ENCODE results near the gene ST3GAL6. TPM values are rescaled to one million over a fixed set of nuclear protein-coding genes. Genes with fewer than 3 reads are reported as not detected.

ST3GAL6 gene
- total and polyA plus RNA-seq, 5 donors from 2014 or later: 0.37 to 0.89 TPM; not detected in 3

- Histone ChIP-seq H3K27me3 (ENCODE audit: control insufficient read depth, insufficient read depth, low read length) (peaks cover 7% of the 10 kb centered on the region), H3K4me3 (ENCODE audit: low read depth, low read length) (no peak overlapping the region), H3K27ac (ENCODE audit: insufficient read depth, low read length, poor library complexity, severe bottlenecking) (no peak overlapping the region), H3K9me3 (ENCODE audit: control insufficient read depth in 2 of 2, low read length in 2 of 2) (no peaks in the 10 kb centered on the region), H3K4me1 (ENCODE audit: control insufficient read depth, insufficient read depth, low read length, poor library complexity, severe bottlenecking) (no peaks in the 10 kb centered on the region), H3K36me3 (ENCODE audit: control insufficient read depth, insufficient read depth, low read length) (no peaks in the 10 kb centered on the region)
- no peaks in the 10 kb centered on the region for H3K36me3 Mint-ChIP-seq
- peaks cover 0 to 2% (median 0%) of the 10 kb centered on the region in 7 donors for H3K9me3 Mint-ChIP-seq
- H3K4me1 Mint-ChIP-seq: no peaks in the 10 kb centered on the region
- no peak overlapping the region for H3K4me3 Mint-ChIP-seq
- peaks cover 26% of the 10 kb centered on the region for H3K27me3 Mint-ChIP-seq
- no peak for DNase-seq
- ATAC-seq (ENCODE audit: low read depth in 2 of 2): no peak
- H3K27ac Mint-ChIP-seq: no peak overlapping the region
Measured at GRCh38 chr3:98741121-98741716, 21.9 kb upstream of the ST3GAL6 start.

GRCh38 chr3:98743071-98743470 is 20.1 kb upstream of the ST3GAL6 start:
- no peaks in the 10 kb centered on the region for H3K4me1 ChIP-seq (ENCODE audit: control insufficient read depth, insufficient read depth, low read length, poor library complexity, severe bottlenecking)
- no peak overlapping the region for H3K27ac Mint-ChIP-seq
- no peaks in the 10 kb centered on the region for H3K36me3 ChIP-seq (ENCODE audit: control insufficient read depth, insufficient read depth, low read length)
- peaks cover 7% of the 10 kb centered on the region for H3K27me3 ChIP-seq (ENCODE audit: control insufficient read depth, insufficient read depth, low read length)
- H3K36me3 Mint-ChIP-seq: no peaks in the 10 kb centered on the region
- ATAC-seq (ENCODE audit: low read depth in 2 of 2) (no peak), DNase-seq (no peak)
- H3K9me3 ChIP-seq (ENCODE audit: control insufficient read depth in 2 of 2, low read length in 2 of 2): no peaks in the 10 kb centered on the region
- peaks cover 0 to 2% (median 0%) of the 10 kb centered on the region in 7 donors for H3K9me3 Mint-ChIP-seq
- no peaks in the 10 kb centered on the region for H3K4me1 Mint-ChIP-seq
- no peak overlapping the region for H3K27ac ChIP-seq (ENCODE audit: insufficient read depth, low read length, poor library complexity, severe bottlenecking)
- H3K4me3 ChIP-seq (ENCODE audit: low read depth, low read length): no peak overlapping the region
- peaks cover 22% of the 10 kb centered on the region for H3K27me3 Mint-ChIP-seq
- no peak overlapping the region for H3K4me3 Mint-ChIP-seq

GRCh38 chr3:98744283-98744682 is 18.9 kb upstream of the ST3GAL6 start:
- Histone ChIP-seq H3K27ac (ENCODE audit: insufficient read depth, low read length, poor library complexity, severe bottlenecking) (no peak overlapping the region), H3K27me3 (ENCODE audit: control insufficient read depth, insufficient read depth, low read length) (peaks cover 7% of the 10 kb centered on the region), H3K9me3 (ENCODE audit: control insufficient read depth in 2 of 2, low read length in 2 of 2) (no peaks in the 10 kb centered on the region), H3K36me3 (ENCODE audit: control insufficient read depth, insufficient read depth, low read length) (no peaks in the 10 kb centered on the region), H3K4me3 (ENCODE audit: low read depth, low read length) (no peak overlapping the region), H3K4me1 (ENCODE audit: control insufficient read depth, insufficient read depth, low read length, poor library complexity, severe bottlenecking) (no peaks in the 10 kb centered on the region)
- Mint-ChIP-seq H3K27me3 (peaks cover 16% of the 10 kb centered on the region), H3K9me3 (peaks cover 0 to 2% (median 0%) of the 10 kb centered on the region in 7 donors), H3K36me3 (no peaks in the 10 kb centered on the region), H3K4me1 (no peaks in the 10 kb centered on the region), H3K4me3 (no peak overlapping the region), H3K27ac (peak overlapping the region in 1 of 3 donors; percentile 45)
- ATAC-seq (ENCODE audit: low read depth in 2 of 2): no peak
- DNase-seq: no peak

- Mint-ChIP-seq H3K27me3 (peaks cover 12% of the 10 kb centered on the region), H3K4me3 (no peak overlapping the region)
- no peak overlapping the region for H3K27ac ChIP-seq (ENCODE audit: insufficient read depth, low read length, poor library complexity, severe bottlenecking)
Measured at GRCh38 chr3:98745718-98746117, 17.4 kb upstream of the ST3GAL6 start.

GRCh38 chr3:98746122-98746521 is 17.0 kb upstream of the ST3GAL6 start:
- H3K4me3 ChIP-seq (ENCODE audit: low read depth, low read length): no peak overlapping the region
- Mint-ChIP-seq H3K27me3 (peaks cover 12% of the 10 kb centered on the region), H3K9me3 (peaks cover 0 to 2% (median 0%) of the 10 kb centered on the region in 7 donors), H3K27ac (no peak overlapping the region), H3K4me3 (no peak overlapping the region), H3K4me1 (no peaks in the 10 kb centered on the region), H3K36me3 (no peaks in the 10 kb centered on the region)
- H3K27me3 ChIP-seq (ENCODE audit: control insufficient read depth, insufficient read depth, low read length): peaks cover 9% of the 10 kb centered on the region
- H3K36me3 ChIP-seq (ENCODE audit: control insufficient read depth, insufficient read depth, low read length): no peaks in the 10 kb centered on the region
- ATAC-seq (ENCODE audit: low read depth in 2 of 2): no peak
- H3K4me1 ChIP-seq (ENCODE audit: control insufficient read depth, insufficient read depth, low read length, poor library complexity, severe bottlenecking): no peaks in the 10 kb centered on the region
- DNase-seq: no peak
- no peaks in the 10 kb centered on the region for H3K9me3 ChIP-seq (ENCODE audit: control insufficient read depth in 2 of 2, low read length in 2 of 2)
- no peak overlapping the region for H3K27ac ChIP-seq (ENCODE audit: insufficient read depth, low read length, poor library complexity, severe bottlenecking)

More at GRCh38 chr3:98745718-98746117, 17.4 kb upstream of the ST3GAL6 start:
- H3K9me3 ChIP-seq (ENCODE audit: control insufficient read depth in 2 of 2, low read length in 2 of 2): no peaks in the 10 kb centered on the region
- H3K36me3 ChIP-seq (ENCODE audit: control insufficient read depth, insufficient read depth, low read length): no peaks in the 10 kb centered on the region
- Mint-ChIP-seq H3K9me3 (peaks cover 0 to 2% (median 0%) of the 10 kb centered on the region in 7 donors), H3K27ac (no peak overlapping the region), H3K4me1 (no peaks in the 10 kb centered on the region), H3K36me3 (no peaks in the 10 kb centered on the region)
- peaks cover 9% of the 10 kb centered on the region for H3K27me3 ChIP-seq (ENCODE audit: control insufficient read depth, insufficient read depth, low read length)
- no peak for ATAC-seq (ENCODE audit: low read depth in 2 of 2)
- H3K4me3 ChIP-seq (ENCODE audit: low read depth, low read length): no peak overlapping the region
- DNase-seq: no peak
- no peaks in the 10 kb centered on the region for H3K4me1 ChIP-seq (ENCODE audit: control insufficient read depth, insufficient read depth, low read length, poor library complexity, severe bottlenecking)

GRCh38 chr3:98746882-98747281 is 16.3 kb upstream of the ST3GAL6 start:
- Mint-ChIP-seq H3K27ac (no peak overlapping the region), H3K9me3 (peaks cover 0 to 2% (median 0%) of the 10 kb centered on the region in 7 donors), H3K27me3 (peaks cover 12% of the 10 kb centered on the region), H3K4me3 (no peak overlapping the region), H3K4me1 (no peaks in the 10 kb centered on the region), H3K36me3 (no peaks in the 10 kb centered on the region)
- peaks cover 9% of the 10 kb centered on the region for H3K27me3 ChIP-seq (ENCODE audit: control insufficient read depth, insufficient read depth, low read length)
- no peak for ATAC-seq (ENCODE audit: low read depth in 2 of 2)
- no peaks in the 10 kb centered on the region for H3K36me3 ChIP-seq (ENCODE audit: control insufficient read depth, insufficient read depth, low read length)
- H3K27ac ChIP-seq (ENCODE audit: insufficient read depth, low read length, poor library complexity, severe bottlenecking): no peak overlapping the region
- H3K4me1 ChIP-seq (ENCODE audit: control insufficient read depth, insufficient read depth, low read length, poor library complexity, severe bottlenecking): no peaks in the 10 kb centered on the region
- H3K9me3 ChIP-seq (ENCODE audit: control insufficient read depth in 2 of 2, low read length in 2 of 2): no peaks in the 10 kb centered on the region
- H3K4me3 ChIP-seq (ENCODE audit: low read depth, low read length): no peak overlapping the region
- DNase-seq: no peak

- Mint-ChIP-seq H3K27me3 (peaks cover 17% of the 10 kb centered on the region), H3K36me3 (no peaks in the 10 kb centered on the region), H3K9me3 (peaks cover 0 to 2% (median 0%) of the 10 kb centered on the region in 7 donors), H3K27ac (no peak overlapping the region), H3K4me1 (no peaks in the 10 kb centered on the region), H3K4me3 (no peak overlapping the region)
- DNase-seq: no peak
- Histone ChIP-seq H3K27ac (ENCODE audit: insufficient read depth, low read length, poor library complexity, severe bottlenecking) (no peak overlapping the region), H3K4me3 (ENCODE audit: low read depth, low read length) (no peak overlapping the region), H3K27me3 (ENCODE audit: control insufficient read depth, insufficient read depth, low read length) (peaks cover 7% of the 10 kb centered on the region), H3K36me3 (ENCODE audit: control insufficient read depth, insufficient read depth, low read length) (no peaks in the 10 kb centered on the region), H3K4me1 (ENCODE audit: control insufficient read depth, insufficient read depth, low read length, poor library complexity, severe bottlenecking) (no peaks in the 10 kb centered on the region), H3K9me3 (ENCODE audit: control insufficient read depth in 2 of 2, low read length in 2 of 2) (no peaks in the 10 kb centered on the region)
- no peak for ATAC-seq (ENCODE audit: low read depth in 2 of 2)
Measured at GRCh38 chr3:98750276-98750919, 12.7 kb upstream of the ST3GAL6 start.

GRCh38 chr3:98754483-98754882 is 8.7 kb upstream of the ST3GAL6 start:
- H3K4me3 Mint-ChIP-seq: no peak overlapping the region
- no peaks in the 10 kb centered on the region for H3K36me3 Mint-ChIP-seq
- H3K27me3 Mint-ChIP-seq: peaks cover 20% of the 10 kb centered on the region
- peaks cover 0 to 2% (median 0%) of the 10 kb centered on the region in 7 donors for H3K9me3 Mint-ChIP-seq
- no peak overlapping the region for H3K27ac Mint-ChIP-seq
- H3K27ac ChIP-seq (ENCODE audit: insufficient read depth, low read length, poor library complexity, severe bottlenecking): no peak overlapping the region
- no peak for DNase-seq
- H3K4me1 Mint-ChIP-seq: no peaks in the 10 kb centered on the region
- ATAC-seq (ENCODE audit: low read depth in 2 of 2): no peak
- peaks cover 7% of the 10 kb centered on the region for H3K27me3 ChIP-seq (ENCODE audit: control insufficient read depth, insufficient read depth, low read length)
- no peaks in the 10 kb centered on the region for H3K9me3 ChIP-seq (ENCODE audit: control insufficient read depth in 2 of 2, low read length in 2 of 2)
- no peaks in the 10 kb centered on the region for H3K4me1 ChIP-seq (ENCODE audit: control insufficient read depth, insufficient read depth, low read length, poor library complexity, severe bottlenecking)
- no peaks in the 10 kb centered on the region for H3K36me3 ChIP-seq (ENCODE audit: control insufficient read depth, insufficient read depth, low read length)
- no peak overlapping the region for H3K4me3 ChIP-seq (ENCODE audit: low read depth, low read length)
